Lung (tissue), 12 donors: ENCODE data around the gene DENND4C. TPM values are rescaled to one million over a fixed set of nuclear protein-coding genes. Genes with fewer than 3 reads are reported as not detected.

Experiments
- ATAC-seq: fragments of 200-7000 bp; cut with Tn5 transposase; one replicate; pipeline ENCODE4 v1.9.1; 2020; ENCODE audit warnings: moderate number of reproducible peaks; ENCODE audit not compliant: insufficient read depth, low FRiP score
- DNase-seq, 3 donors: peaks; one replicate each; pipeline ENCODE4 v3.0.0-alpha.2; 2013 to 2017
- H3K27ac ChIP-seq, 2 donors: one replicate each; pipeline ENCODE4 v1.5.1; 2013; ENCODE audit warnings: mild to moderate bottlenecking in 2 of 2, moderate library complexity in 2 of 2, control low read depth in 1 of 2, inconsistent platforms in 1 of 2, low read depth in 1 of 2, low read length in 1 of 2
- H3K27me3 ChIP-seq, 3 donors: one replicate each; pipeline ENCODE4 v1.5.1; 2013; ENCODE audit warnings: low read length in 2 of 3; ENCODE audit not compliant: control insufficient read depth in 3 of 3, insufficient read depth in 3 of 3
- H3K36me3 ChIP-seq, 4 donors: one replicate each; pipeline ENCODE4 v1.5.1; 2013; ENCODE audit warnings: low read length in 4 of 4, mild to moderate bottlenecking in 1 of 4, moderate library complexity in 1 of 4; ENCODE audit not compliant: control insufficient read depth in 4 of 4, insufficient read depth in 4 of 4
- H3K4me1 ChIP-seq, 5 donors: one replicate each; pipeline ENCODE4 v1.5.1; 2013; ENCODE audit warnings: low read length in 5 of 5, mild to moderate bottlenecking in 2 of 5, moderate library complexity in 1 of 5; ENCODE audit not compliant: control insufficient read depth in 5 of 5, insufficient read depth in 5 of 5
- H3K4me3 ChIP-seq: one replicate; pipeline ENCODE4 v1.5.1; 2013; ENCODE audit warnings: mild to moderate bottlenecking, control low read depth, moderate library complexity
- H3K9ac ChIP-seq, 2 donors: one replicate each; pipeline ENCODE4 v1.5.1; 2013; ENCODE audit warnings: low read length in 2 of 2, control low read depth in 1 of 2; ENCODE audit not compliant: insufficient read depth in 1 of 2
- H3K9me3 ChIP-seq, 4 donors: one replicate each; pipeline ENCODE4 v1.5.1; 2013; ENCODE audit warnings: low read length in 3 of 4, mild to moderate bottlenecking in 1 of 4, moderate library complexity in 1 of 4; ENCODE audit not compliant: control insufficient read depth in 4 of 4, insufficient read depth in 3 of 4
- WGBS, 2 donors: extraction: QIAGEN DNeasy Blood & Tissue Kit; methylation state at CpG; one replicate each; pipeline ENCODE4 v1.1.7; 2013; 5-methylcytosine and 5-hydroxymethylcytosine counted together
- polyA plus RNA-seq, 2 donors: library from polyadenylated mRNA; stranded (reverse); fragments of 200-250 nt; gene quantifications; one replicate each; pipeline ENCODE4 v1.2.1, GENCODE V29; 2013
- total RNA-seq, 2 donors: library from RNA; depleted of rRNA in 1 of 2; stranded (reverse); fragments of >200 nt in 1 of 2; gene quantifications; one replicate each; pipeline ENCODE4 v1.2.1, GENCODE V29; 2014 to 2021
- TF ChIP-seq, protein P1 (sequence below): IDR thresholded peaks from 2 replicates; pipeline ENCODE4 v1.5.1; 2012; ENCODE audit warnings: mild to moderate bottlenecking; ENCODE audit errors: control extremely low read depth, extremely low read depth
- donor health status: control.
- donor health status: control.
- donor health status: Bipolar disorder and iron deficiency.
- donor health status: healthy.
- donor health status: DM: yes; HTN: yes; CAD: no.

The DENND4C gene
- total and polyA plus RNA-seq, 4 donors = 9.4 to 154 (median 33.9) TPM

DNA sequence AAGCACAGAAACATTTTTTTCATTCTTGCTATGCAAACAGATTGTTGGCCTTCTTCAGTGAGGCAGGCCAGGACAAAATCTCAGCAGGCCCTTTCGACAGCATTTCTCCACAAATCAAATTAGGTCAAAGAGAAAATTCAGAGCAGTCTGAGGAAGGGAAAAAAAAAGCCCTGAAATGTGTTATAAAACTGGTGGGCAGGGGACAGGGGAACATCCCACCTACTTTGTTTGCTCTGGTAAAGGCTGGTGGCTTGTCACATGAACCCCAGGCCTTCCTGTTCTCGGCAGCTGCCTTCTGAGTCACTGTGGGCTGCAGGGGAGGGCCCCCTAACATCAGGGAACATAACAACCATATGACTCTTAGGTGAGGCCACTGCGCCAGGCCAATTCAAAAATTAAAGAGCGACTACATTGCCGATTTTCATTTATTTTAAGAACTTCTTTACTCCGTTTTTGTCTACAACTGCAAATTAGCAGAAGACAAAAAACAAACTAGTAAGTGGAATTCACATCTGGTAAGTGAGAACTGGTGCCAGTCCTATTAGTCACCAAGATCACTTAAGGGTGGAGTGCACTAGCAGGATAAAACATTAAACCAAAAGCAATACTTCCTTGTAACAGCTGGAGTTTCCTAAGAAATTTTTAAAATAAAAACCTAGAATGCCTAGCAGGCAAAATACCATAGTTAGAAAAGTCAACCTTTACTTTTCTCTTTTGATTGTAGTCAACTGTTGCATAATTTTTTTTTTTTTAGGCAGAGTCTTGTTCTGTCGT, 46.2 kb upstream of the DENND4C start:
- H3K27me3 ChIP-seq = no peaks in the 10 kb centered on the region
- ATAC-seq (peak; percentile 96), DNase-seq (peak; percentile 20 to 58 (median 39))
- 15% methylated on average over 7 of the region's 7 CpGs for WGBS, 2 donors
- H3K4me1 ChIP-seq = peaks cover 5 to 12% (median 10%) of the 10 kb centered on the region in 5 donors
- H3K27ac ChIP-seq = peak overlapping the region; percentile 91 to 93
- no peaks in the 10 kb centered on the region for H3K9me3 ChIP-seq
- TF ChIP-seq, protein P1, sequence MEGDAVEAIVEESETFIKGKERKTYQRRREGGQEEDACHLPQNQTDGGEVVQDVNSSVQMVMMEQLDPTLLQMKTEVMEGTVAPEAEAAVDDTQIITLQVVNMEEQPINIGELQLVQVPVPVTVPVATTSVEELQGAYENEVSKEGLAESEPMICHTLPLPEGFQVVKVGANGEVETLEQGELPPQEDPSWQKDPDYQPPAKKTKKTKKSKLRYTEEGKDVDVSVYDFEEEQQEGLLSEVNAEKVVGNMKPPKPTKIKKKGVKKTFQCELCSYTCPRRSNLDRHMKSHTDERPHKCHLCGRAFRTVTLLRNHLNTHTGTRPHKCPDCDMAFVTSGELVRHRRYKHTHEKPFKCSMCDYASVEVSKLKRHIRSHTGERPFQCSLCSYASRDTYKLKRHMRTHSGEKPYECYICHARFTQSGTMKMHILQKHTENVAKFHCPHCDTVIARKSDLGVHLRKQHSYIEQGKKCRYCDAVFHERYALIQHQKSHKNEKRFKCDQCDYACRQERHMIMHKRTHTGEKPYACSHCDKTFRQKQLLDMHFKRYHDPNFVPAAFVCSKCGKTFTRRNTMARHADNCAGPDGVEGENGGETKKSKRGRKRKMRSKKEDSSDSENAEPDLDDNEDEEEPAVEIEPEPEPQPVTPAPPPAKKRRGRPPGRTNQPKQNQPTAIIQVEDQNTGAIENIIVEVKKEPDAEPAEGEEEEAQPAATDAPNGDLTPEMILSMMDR = no peak
- H3K4me3 ChIP-seq = no peak overlapping the region
- no peak overlapping the region for H3K9ac ChIP-seq
- H3K36me3 ChIP-seq = no peaks in the 10 kb centered on the region

DNA sequence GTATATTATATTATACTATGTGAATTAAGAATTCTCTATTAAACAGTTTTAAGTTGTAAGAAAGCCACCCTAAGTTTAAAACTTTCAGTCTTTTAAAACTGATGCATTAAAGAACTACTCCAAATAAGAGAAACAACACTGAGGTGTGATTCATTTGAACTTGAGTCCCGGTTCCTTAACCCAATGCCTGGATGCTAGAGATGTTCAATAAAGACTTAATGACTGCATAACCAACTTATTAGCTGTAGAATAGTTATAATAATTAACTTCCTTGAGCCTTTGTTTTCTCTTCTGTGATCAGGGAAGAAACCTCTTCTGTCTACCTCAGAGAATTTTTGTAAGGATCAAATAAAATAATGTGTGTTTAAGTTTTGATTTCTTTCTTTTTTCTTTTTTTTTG, 45.3 kb upstream of the DENND4C start:
- ATAC-seq = no peak
- Histone ChIP-seq H3K9ac (no peak overlapping the region), H3K4me3 (no peak overlapping the region), H3K9me3 (no peaks in the 10 kb centered on the region), H3K27ac (peak overlapping the region; percentile 83 to 91), H3K36me3 (no peaks in the 10 kb centered on the region), H3K4me1 (peaks cover 5 to 12% (median 10%) of the 10 kb centered on the region in 5 donors), H3K27me3 (no peaks in the 10 kb centered on the region)
- TF ChIP-seq, protein P1 = no peak
- no peak for DNase-seq
- WGBS, 2 donors = 79 to 98% methylated on average over 1 of the region's 1 CpG

DNA sequence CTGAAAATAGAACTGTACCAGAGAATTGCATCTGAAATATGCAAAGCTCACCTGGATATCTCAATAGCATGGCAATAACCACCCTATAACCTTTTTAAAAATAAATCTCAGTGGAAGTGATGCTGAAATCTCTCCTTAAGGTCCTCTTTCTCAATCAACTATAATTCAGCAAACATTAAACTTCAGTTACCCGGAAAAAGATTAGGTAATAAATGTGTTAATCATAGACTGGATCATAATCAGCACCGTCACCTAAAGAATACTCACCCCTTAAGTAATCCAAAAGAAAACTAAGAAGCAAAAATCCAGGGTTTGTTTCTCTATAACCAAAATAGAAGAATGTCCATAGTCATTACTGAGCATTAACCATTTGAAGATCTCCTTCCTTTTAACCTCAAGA, 44.3 kb upstream of the DENND4C start:
- Histone ChIP-seq H3K9ac (no peak overlapping the region), H3K9me3 (no peaks in the 10 kb centered on the region), H3K27me3 (no peaks in the 10 kb centered on the region), H3K4me3 (no peak overlapping the region), H3K36me3 (no peaks in the 10 kb centered on the region), H3K4me1 (peaks cover 5 to 12% (median 10%) of the 10 kb centered on the region in 5 donors), H3K27ac (no peak overlapping the region)
- DNase-seq (no peak), ATAC-seq (no peak)
- TF ChIP-seq, protein P1 = no peak
- 35 to 54% methylated on average over 2 of the region's 2 CpGs for WGBS, 2 donors
